ENCODE results near the gene GRB2. TPM values are rescaled to one million over a fixed set of nuclear protein-coding genes. Genes with fewer than 3 reads are reported as not detected.

GRB2 gene
- total and polyA plus RNA-seq, 10 of the 15 experiments (the other 5 are each of a cell fraction or from before 2014, with no cell fraction given) = 113 to 268 (median 158) TPM

- TF ChIP-seq PAX5 (IDR thresholded peaks at IDR 0.05; ENCODE audit: borderline replicate concordance, low read depth, low read length) = no peak
- TF ChIP-seq RB1 (IDR thresholded peaks at IDR 0.05; ENCODE audit: borderline replicate concordance) = no peak
- no peak for TF ChIP-seq NR2C1 (IDR thresholded peaks at IDR 0.05)
- TF ChIP-seq CEBPZ (IDR thresholded peaks at IDR 0.05; ENCODE audit: low read depth, low read length) = no peak
Measured at GRCh38 chr17:75417054-75417580, 11.6 kb upstream of the GRB2 start (continued).

GRCh38 chr17:75416006-75416405 is 10.5 kb upstream of the GRB2 start:
- H3K27me3 ChIP-seq (replicated peaks in 1 of 2; ENCODE audit: control insufficient read depth in 2 of 2, insufficient read depth in 2 of 2, low read length in 1 of 2) = no peaks in the 10 kb centered on the region
- no peak overlapping the region for H3K27ac ChIP-seq (ENCODE audit: control insufficient read depth, insufficient read depth)
- H3K4me3 ChIP-seq = no peak overlapping the region
- DNase-seq (ENCODE audit: low read depth, low spot score) (no peak), ATAC-seq (no peak), FAIRE-seq (no peak)
- in situ Hi-C loops (cut with MboI) (no loop called here), intact Hi-C loops (cut with micrococcal nuclease; ENCODE audit: unreplicated experiment) (loop anchor here (10.0 kb wide), 1 partner anchor 451 kb away; no protein-coding TSS in a partner anchor)
- no peaks in the 10 kb centered on the region for H4K20me1 ChIP-seq (ENCODE audit: control insufficient read depth, insufficient read depth)
- H3K4me1 ChIP-seq (ENCODE audit: control insufficient read depth, insufficient read depth, low read length) = peaks cover 7% of the 10 kb centered on the region; the same call in 1 of the 2 replicates
- no peaks in the 10 kb centered on the region for H3K9me3 ChIP-seq (replicated peaks; ENCODE audit: control insufficient read depth, insufficient read depth, low read length)
- H3K9ac ChIP-seq (ENCODE audit: control insufficient read depth, insufficient read depth, low read length) = no peak overlapping the region
- no TSS peak for BruUV-seq (replicated peaks)
- ChIA-PET RAD21 (ENCODE audit: unreplicated experiment) (no interaction called here), CTCF (interaction anchor here (0.6 to 2.2 kb wide), 6 partner anchors 13 to 481 kb away, joined by 3 to 10 read pairs (median 3); partner anchors contain the start of gene MIF4GD), SMC1A (ENCODE audit: uncharacterized antibody, unreplicated experiment) (interaction anchor here (1.2 kb wide), 1 partner anchor 93 kb away, joined by 4 read pairs; no protein-coding TSS in a partner anchor), POLR2A (interaction anchor here (0.7 to 1.3 kb wide), 2 partner anchors 10 to 127 kb away, joined by 6 to 7 read pairs; partner anchors contain the start of gene SLC25A19)
- no peaks in the 10 kb centered on the region for H3K36me3 ChIP-seq (ENCODE audit: control insufficient read depth in 2 of 2, insufficient read depth in 2 of 2, low read length in 1 of 2)
- no peaks in the 10 kb centered on the region for H3K79me2 ChIP-seq (ENCODE audit: control insufficient read depth, insufficient read depth, low read length)
- H3K4me2 ChIP-seq (ENCODE audit: control insufficient read depth, insufficient read depth) = no peak overlapping the region
- 67% methylated on average over 9 of the region's 9 CpGs for WGBS (ENCODE audit: insufficient coverage, insufficient replicate concordance, low lambda C conversion rate, missing lambda C conversion rate)
- H2AFZ ChIP-seq (ENCODE audit: control insufficient read depth, low read depth, low read length) = no peak overlapping the region
- TF ChIP-seq RELA (IDR thresholded peaks at IDR 0.05; ENCODE audit: borderline replicate concordance, partially characterized antibody) (no peak), IRF5 (IDR thresholded peaks at IDR 0.05; ENCODE audit: borderline replicate concordance) (no peak), PAX5 (IDR thresholded peaks at IDR 0.05; ENCODE audit: borderline replicate concordance, low read depth, low read length) (no peak), SKIL (IDR thresholded peaks at IDR 0.05; ENCODE audit: low read depth, poor library complexity, severe bottlenecking) (no peak), PML (IDR thresholded peaks at IDR 0.05; ENCODE audit: low read length) (no peak), IKZF1 (conservative IDR thresholded peaks at IDR 0.05) (no peak), HSF1 (IDR thresholded peaks at IDR 0.05; ENCODE audit: low read depth, low read length) (no peak), ETV6 (conservative IDR thresholded peaks at IDR 0.05 in 1 of 2, IDR thresholded peaks at IDR 0.05 in 1 of 2; ENCODE audit: borderline replicate concordance in 1 of 2, low read depth in 1 of 2) (no peak), ZNF217 (IDR thresholded peaks at IDR 0.05) (no peak)

Data from GM12878 (cell line).